GM20000 (cell line): ENCODE measurements around the gene SMIM31.

Experiments used
- DNase-seq: peaks from one replicate; pipeline ENCODE4 v3.0.0; 2012; ENCODE audit warnings: low spot score
- TF ChIP-seq, protein P1 (sequence below): IDR thresholded peaks from 2 replicates; pipeline ENCODE4 v1.5.1; 2012; ENCODE audit warnings: mild to moderate bottlenecking, control low read depth; ENCODE audit errors: extremely low read depth, missing control alignments

SMIM31 gene

DNA sequence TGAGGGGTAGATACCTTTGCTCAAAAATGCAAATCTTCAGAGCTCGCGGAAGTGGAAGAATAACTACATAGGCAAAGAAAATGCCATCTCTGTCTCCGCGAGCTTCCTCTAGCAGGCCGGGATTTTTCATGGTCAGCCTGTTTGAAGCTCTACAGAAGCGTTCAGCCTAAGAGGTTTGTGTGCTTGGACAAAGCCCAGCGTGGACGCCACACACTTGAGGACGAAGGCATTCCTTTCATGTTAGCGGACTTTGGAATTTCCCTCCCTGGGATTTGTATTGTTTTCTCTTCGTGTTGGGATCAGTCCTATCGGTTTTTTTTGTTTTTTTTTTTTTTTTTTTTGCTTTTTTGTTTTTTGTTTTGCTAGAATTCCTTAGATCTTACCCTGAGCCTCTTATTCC, 53.7 kb downstream of the SMIM31 start:
- no peak for DNase-seq

DNA sequence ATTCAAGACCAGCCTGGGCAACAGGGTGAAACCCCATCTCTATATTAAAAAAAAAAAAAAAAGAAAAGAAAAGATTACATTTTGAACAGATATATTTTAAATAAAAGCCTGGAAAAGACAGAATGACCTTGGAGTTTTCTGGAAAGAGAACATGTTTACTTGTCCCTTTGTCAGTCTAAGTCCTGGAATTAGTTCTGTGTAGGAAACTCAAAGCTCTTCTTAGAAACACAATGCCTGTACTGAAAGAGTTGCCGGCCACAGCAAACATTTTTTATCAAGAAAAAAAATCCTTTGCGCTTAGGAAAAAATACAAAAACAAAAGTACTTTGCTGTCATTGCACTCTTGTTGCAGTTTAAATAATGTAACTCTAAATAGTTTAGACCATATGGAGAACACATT, 59.6 kb downstream of the SMIM31 start:
- TF ChIP-seq, protein P1, sequence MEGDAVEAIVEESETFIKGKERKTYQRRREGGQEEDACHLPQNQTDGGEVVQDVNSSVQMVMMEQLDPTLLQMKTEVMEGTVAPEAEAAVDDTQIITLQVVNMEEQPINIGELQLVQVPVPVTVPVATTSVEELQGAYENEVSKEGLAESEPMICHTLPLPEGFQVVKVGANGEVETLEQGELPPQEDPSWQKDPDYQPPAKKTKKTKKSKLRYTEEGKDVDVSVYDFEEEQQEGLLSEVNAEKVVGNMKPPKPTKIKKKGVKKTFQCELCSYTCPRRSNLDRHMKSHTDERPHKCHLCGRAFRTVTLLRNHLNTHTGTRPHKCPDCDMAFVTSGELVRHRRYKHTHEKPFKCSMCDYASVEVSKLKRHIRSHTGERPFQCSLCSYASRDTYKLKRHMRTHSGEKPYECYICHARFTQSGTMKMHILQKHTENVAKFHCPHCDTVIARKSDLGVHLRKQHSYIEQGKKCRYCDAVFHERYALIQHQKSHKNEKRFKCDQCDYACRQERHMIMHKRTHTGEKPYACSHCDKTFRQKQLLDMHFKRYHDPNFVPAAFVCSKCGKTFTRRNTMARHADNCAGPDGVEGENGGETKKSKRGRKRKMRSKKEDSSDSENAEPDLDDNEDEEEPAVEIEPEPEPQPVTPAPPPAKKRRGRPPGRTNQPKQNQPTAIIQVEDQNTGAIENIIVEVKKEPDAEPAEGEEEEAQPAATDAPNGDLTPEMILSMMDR: no peak
- DNase-seq: no peak

More for the DNA sequence above, 53.7 kb downstream of the SMIM31 start:
- TF ChIP-seq, protein P1: no peak

DNA sequence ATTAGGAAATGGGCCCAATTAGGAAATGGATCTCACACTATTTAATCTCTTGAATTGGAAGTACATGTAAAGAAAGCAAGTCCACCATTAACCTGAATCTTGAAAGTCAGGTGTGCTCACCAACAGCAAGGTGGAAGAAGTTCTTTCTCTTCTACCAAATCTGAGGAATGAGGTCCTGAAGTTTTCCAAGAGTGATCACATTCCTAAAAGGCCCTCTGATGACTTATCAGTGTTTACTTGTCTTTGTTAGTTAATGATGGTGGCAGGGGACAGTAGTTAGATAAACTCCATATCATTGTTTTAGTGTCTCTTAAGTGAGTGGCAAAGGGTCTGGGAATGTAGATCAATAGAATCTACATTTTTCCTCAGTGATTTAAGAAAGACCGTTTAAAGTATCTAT, 61.8 kb downstream of the SMIM31 start:
- TF ChIP-seq, protein P1: no peak
- no peak for DNase-seq

DNA sequence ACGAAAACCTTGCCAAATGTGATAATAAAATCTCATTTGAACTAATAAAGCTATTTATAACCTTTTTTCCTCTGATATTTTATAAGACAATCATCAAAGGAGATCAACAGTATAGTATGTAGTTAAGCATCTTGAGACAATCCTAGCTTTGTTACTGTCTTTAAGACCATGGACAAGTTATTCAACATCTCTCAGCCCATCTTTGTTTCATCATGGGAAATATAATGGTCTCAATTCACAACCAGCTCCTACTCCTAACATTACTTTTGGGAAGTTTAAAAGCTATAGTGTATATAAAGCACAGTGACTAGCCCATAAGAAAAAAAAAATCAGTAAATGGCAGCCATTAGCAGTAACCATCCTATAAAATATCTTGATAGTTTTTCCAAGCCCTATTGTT, 65.4 kb downstream of the SMIM31 start:
- TF ChIP-seq, protein P1: no peak
- no peak for DNase-seq

DNA sequence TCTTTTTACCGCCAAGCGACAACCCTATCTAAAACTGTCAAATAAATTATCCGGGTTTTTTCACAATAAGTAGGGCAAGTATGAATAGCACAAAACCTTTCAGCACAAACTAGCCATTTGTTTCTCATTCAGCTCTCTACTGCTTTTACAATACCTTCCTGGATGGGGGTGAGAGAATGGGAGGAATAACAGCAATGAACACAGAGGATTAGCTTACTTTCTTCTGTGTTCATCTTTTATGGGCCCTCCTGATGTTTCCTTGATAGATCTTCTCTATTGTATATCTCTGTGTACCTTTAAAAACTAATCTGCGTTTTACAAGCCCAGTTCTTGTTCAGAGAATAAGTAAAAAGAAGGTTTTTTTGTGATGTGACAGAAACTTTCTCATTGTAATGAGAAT, 67.8 kb downstream of the SMIM31 start:
- no peak for DNase-seq
- TF ChIP-seq, protein P1: no peak

DNA sequence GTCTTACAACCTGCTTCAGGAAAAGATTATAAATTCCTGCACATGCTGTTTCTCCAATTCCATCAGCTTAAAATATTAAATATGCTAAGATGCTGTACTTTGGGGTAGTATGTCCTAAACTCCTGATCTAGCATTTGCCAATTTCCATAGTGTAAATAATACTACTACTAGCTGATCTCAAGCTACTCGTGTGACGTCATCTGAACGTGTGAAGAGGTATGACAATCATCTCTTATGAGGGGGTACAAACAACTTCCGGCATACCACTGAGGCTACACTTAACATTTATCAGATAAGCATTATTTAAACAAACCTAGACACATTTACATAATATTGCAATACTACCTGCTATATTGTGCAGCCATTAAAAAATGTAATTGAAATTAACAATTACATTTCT, 70.7 kb downstream of the SMIM31 start:
- TF ChIP-seq, protein P1: no peak

DNA sequence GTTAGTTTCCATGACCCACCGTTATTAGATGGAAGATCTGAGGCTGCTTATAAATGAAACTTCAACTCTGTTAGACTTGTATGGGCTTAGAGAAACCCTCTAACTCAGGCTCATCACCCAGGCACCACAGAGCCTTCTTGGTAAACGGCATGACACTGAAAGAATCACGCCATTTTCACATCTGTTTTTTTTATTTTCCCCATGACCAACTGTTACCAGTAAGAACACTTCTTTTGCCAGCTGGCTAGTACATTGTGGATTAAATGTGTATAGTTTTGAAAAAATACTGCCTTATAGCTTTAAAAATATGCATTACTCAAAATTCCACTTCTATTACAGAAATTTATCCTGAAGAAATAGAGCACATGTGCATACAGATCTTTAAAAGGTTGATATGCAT, 75.0 kb downstream of the SMIM31 start:
- TF ChIP-seq, protein P1: no peak
- DNase-seq: no peak

More for the DNA sequence above, 70.7 kb downstream of the SMIM31 start:
- DNase-seq: no peak

DNA sequence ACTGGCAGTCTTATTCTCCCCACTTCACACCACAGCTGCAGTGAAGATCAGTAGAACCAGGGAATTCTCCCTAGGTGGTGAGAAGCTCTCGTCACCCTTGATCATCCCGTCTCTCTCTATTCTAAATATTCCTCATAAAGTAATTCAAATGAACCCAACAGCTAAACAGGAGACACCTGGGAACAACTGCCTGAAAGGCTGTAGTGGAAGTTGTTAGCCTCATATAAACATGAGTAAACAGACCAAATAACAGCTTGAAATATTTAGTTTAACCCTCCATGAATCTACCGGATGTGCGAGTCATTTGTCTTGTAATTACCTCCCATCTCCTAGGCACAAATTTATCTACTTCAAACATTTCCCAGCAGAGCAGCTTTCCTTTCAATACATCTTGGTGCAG, 92.6 kb downstream of the SMIM31 start:
- TF ChIP-seq, protein P1: no peak
- DNase-seq: no peak
